ENCODE measurements around the gene HIVEP2. TPM values are rescaled to one million over a fixed set of nuclear protein-coding genes. Genes with fewer than 3 reads are reported as not detected.

The HIVEP2 gene
- total and polyA plus RNA-seq, 4 donors: 3.0 to 23.8 (median 11.2) TPM

GRCh38 chr6:142750998-142751397, 194.0 kb downstream of the HIVEP2 start:
- ATAC-seq (ENCODE audit: insufficient read depth, low FRiP score): no peak
- Histone ChIP-seq H3K9me3 (ENCODE audit: control insufficient read depth in 4 of 4, insufficient read depth in 3 of 4, low read length in 3 of 4) (no peaks in the 10 kb centered on the region), H3K4me3 (no peak overlapping the region), H3K27me3 (ENCODE audit: control insufficient read depth in 3 of 3, insufficient read depth in 3 of 3, low read length in 2 of 3) (no peaks in the 10 kb centered on the region), H3K4me1 (ENCODE audit: control insufficient read depth in 5 of 5, insufficient read depth in 5 of 5, low read length in 5 of 5) (peaks cover 0 to 5% (median 0%) of the 10 kb centered on the region in 5 donors), H3K27ac (ENCODE audit: low read depth in 1 of 2, low read length in 1 of 2) (no peak overlapping the region), H3K36me3 (ENCODE audit: control insufficient read depth in 4 of 4, insufficient read depth in 4 of 4, low read length in 4 of 4) (peaks cover 4 to 11% (median 8%) of the 10 kb centered on the region in 4 donors), H3K9ac (ENCODE audit: insufficient read depth in 1 of 2, low read length in 2 of 2) (no peak overlapping the region)
- TF ChIP-seq CTCF (IDR thresholded peaks at IDR 0.05; ENCODE audit: control extremely low read depth, extremely low read depth): no peak
- 91 to 96% methylated on average over 1 of the region's 1 CpG for WGBS, 2 donors
- no peak for DNase-seq

- no peak for DNase-seq
- Histone ChIP-seq H3K9me3 (ENCODE audit: control insufficient read depth in 4 of 4, insufficient read depth in 3 of 4, low read length in 3 of 4) (no peaks in the 10 kb centered on the region), H3K27ac (ENCODE audit: low read depth in 1 of 2, low read length in 1 of 2) (no peak overlapping the region), H3K36me3 (ENCODE audit: control insufficient read depth in 4 of 4, insufficient read depth in 4 of 4, low read length in 4 of 4) (peaks cover 4 to 11% (median 7%) of the 10 kb centered on the region in 4 donors), H3K9ac (ENCODE audit: insufficient read depth in 1 of 2, low read length in 2 of 2) (no peak overlapping the region), H3K27me3 (ENCODE audit: control insufficient read depth in 3 of 3, insufficient read depth in 3 of 3, low read length in 2 of 3) (no peaks in the 10 kb centered on the region), H3K4me3 (no peak overlapping the region), H3K4me1 (ENCODE audit: control insufficient read depth in 5 of 5, insufficient read depth in 5 of 5, low read length in 5 of 5) (peaks cover 0 to 5% (median 0%) of the 10 kb centered on the region in 5 donors)
- WGBS, 2 donors: 78 to 81% methylated on average over 3 of the region's 3 CpGs
- TF ChIP-seq CTCF (IDR thresholded peaks at IDR 0.05; ENCODE audit: control extremely low read depth, extremely low read depth): no peak
- ATAC-seq (ENCODE audit: insufficient read depth, low FRiP score): no peak
Observed at GRCh38 chr6:142749556-142749955, 195.4 kb downstream of the HIVEP2 start.

- TF ChIP-seq CTCF (IDR thresholded peaks at IDR 0.05; ENCODE audit: control extremely low read depth, extremely low read depth): peak; percentile 3
- Histone ChIP-seq H3K9ac (ENCODE audit: insufficient read depth in 1 of 2, low read length in 2 of 2) (no peak overlapping the region), H3K27me3 (ENCODE audit: control insufficient read depth in 3 of 3, insufficient read depth in 3 of 3, low read length in 2 of 3) (no peaks in the 10 kb centered on the region), H3K36me3 (ENCODE audit: control insufficient read depth in 4 of 4, insufficient read depth in 4 of 4, low read length in 4 of 4) (no peaks in the 10 kb centered on the region), H3K4me1 (ENCODE audit: control insufficient read depth in 5 of 5, insufficient read depth in 5 of 5, low read length in 5 of 5) (no peaks in the 10 kb centered on the region), H3K4me3 (no peak overlapping the region), H3K9me3 (ENCODE audit: control insufficient read depth in 4 of 4, insufficient read depth in 3 of 4, low read length in 3 of 4) (no peaks in the 10 kb centered on the region), H3K27ac (ENCODE audit: low read depth in 1 of 2, low read length in 1 of 2) (no peak overlapping the region)
- ATAC-seq (ENCODE audit: insufficient read depth, low FRiP score): peak; percentile 41
- 86 to 89% methylated on average over 2 of the region's 2 CpGs for WGBS, 2 donors
- peak; percentile 27 to 52 (median 46) for DNase-seq
Observed at GRCh38 chr6:142746524-142746923, 198.5 kb downstream of the HIVEP2 start.

DNA sequence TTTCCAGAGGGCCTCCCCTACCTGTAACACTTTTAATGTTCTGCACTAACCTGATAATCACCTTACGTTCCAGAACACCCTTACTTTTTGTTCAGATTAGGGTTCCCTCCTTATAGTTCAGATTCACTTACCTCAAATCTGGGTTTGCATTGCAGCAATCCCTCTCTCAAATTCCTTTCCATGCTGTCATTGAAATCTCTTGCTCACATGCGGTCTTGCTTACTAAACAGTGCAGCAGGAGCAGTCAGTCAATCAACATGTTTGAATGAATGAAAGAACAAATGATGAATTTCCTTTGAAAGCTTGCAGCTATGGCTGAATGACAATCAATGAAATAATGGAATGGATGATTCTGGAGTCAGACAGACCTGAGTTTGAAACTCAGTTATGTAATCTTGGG, 200.1 kb downstream of the HIVEP2 start:
- H3K27ac ChIP-seq (ENCODE audit: low read depth in 1 of 2, low read length in 1 of 2): no peak overlapping the region
- no peak for ATAC-seq (ENCODE audit: insufficient read depth, low FRiP score)
- no peak for DNase-seq
- H3K4me1 ChIP-seq (ENCODE audit: control insufficient read depth in 5 of 5, insufficient read depth in 5 of 5, low read length in 5 of 5): no peaks in the 10 kb centered on the region
- no peaks in the 10 kb centered on the region for H3K36me3 ChIP-seq (ENCODE audit: control insufficient read depth in 4 of 4, insufficient read depth in 4 of 4, low read length in 4 of 4)
- no peak overlapping the region for H3K4me3 ChIP-seq
- H3K9me3 ChIP-seq (ENCODE audit: control insufficient read depth in 4 of 4, insufficient read depth in 3 of 4, low read length in 3 of 4): no peaks in the 10 kb centered on the region
- WGBS, 2 donors: 91 to 92% methylated on average over 2 of the region's 2 CpGs
- H3K9ac ChIP-seq (ENCODE audit: insufficient read depth in 1 of 2, low read length in 2 of 2): no peak overlapping the region
- H3K27me3 ChIP-seq (ENCODE audit: control insufficient read depth in 3 of 3, insufficient read depth in 3 of 3, low read length in 2 of 3): no peaks in the 10 kb centered on the region
- TF ChIP-seq CTCF (IDR thresholded peaks at IDR 0.05; ENCODE audit: control extremely low read depth, extremely low read depth): no peak

Measured in lung (tissue), 12 donors.